ENCODE data around the gene LPCAT1.
"Not testable (repeated sequence)": the region's sequence is repeated elsewhere in the genome, so short reads cannot be mapped to it uniquely, and the experiment has no call there.

The LPCAT1 gene

DNA sequence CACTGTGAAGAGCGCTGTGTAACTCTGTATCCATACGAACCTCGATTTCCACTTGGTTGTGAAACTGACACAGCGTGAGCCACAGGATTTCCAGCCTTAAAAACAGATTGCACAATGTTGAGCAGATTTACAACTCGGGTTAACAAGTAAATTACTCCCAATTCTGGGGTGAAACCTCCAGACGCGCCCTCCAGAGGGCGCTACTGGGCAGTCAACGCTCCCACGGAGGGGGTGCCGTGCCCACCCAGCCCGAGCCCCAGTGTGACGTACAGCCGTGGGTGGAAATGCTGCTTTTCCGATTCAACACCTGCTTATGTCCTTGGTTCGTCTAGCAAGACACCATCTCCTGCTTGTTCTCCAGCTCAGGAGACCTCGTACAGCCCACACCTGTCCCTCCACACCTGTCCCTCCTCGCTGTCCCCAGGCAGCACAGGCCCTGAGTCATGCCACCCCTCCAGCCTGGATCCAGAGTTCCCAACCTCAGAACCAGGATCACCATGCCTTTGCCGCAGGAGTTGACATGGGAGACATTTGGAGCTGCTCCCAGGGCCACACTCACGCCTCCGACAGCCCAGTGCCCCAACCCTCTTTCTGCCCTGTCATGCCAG is 44.1 kb downstream of the LPCAT1 start:
- DNase-seq (ENCODE audit: low read depth in 2 of 2), result no peak

GRCh38 chr5:1479066-1479465 is 44.7 kb downstream of the LPCAT1 start:
- DNase-seq (ENCODE audit: low read depth in 2 of 2), result no peak

GRCh38 chr5:1478271-1479035 is 45.3 kb downstream of the LPCAT1 start:
- DNase-seq (ENCODE audit: low read depth in 2 of 2), result no peak

- no peak for DNase-seq (ENCODE audit: low read depth in 2 of 2)
These were observed 46.4 kb downstream of the LPCAT1 start for GRCh38 chr5:1477341-1477740.

DNA sequence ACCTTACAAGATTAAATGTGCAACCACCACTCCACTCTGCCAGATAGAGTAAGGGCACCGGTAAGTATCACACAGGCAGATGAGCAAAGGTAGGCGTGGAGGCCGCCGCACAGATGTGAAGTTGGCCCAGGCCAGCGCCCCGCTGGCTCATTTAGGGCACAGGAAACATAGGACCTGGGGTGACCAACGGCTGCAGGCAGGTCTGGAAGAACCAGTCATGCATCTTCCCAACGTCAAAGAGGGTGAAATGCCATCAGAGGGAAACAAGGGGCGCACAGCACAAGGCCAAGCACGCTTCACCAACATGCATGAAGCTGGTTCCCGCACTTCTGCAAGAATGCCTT is 46.8 kb downstream of the LPCAT1 start:
- DNase-seq (ENCODE audit: low read depth in 2 of 2), result no peak

- DNase-seq (ENCODE audit: low read depth in 2 of 2), result no peak
These were observed 47.4 kb downstream of the LPCAT1 start for GRCh38 chr5:1476181-1476966.

DNA sequence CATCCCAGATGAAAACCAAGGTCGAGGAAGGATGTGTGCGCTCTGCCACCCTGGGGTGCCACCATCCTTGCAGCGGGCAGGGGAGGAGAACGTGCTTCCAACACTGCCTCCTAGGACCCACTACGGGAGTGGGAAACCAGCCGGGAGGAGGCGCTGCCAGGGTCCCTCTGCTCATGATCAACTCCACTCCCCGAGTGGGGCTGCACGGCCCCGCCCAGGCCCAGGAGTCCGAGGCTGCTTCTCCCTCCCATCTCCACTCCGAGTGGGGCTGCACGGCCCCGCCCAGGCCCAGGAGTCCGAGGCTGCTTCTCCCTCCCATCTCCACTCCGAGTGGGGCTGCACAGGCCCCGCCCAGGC is 48.2 kb downstream of the LPCAT1 start:
- DNase-seq (ENCODE audit: low read depth in 2 of 2), result not testable (repeated sequence)

- DNase-seq (ENCODE audit: low read depth in 2 of 2), result no peak
These were observed 48.8 kb downstream of the LPCAT1 start for GRCh38 chr5:1474866-1475543.

DNA sequence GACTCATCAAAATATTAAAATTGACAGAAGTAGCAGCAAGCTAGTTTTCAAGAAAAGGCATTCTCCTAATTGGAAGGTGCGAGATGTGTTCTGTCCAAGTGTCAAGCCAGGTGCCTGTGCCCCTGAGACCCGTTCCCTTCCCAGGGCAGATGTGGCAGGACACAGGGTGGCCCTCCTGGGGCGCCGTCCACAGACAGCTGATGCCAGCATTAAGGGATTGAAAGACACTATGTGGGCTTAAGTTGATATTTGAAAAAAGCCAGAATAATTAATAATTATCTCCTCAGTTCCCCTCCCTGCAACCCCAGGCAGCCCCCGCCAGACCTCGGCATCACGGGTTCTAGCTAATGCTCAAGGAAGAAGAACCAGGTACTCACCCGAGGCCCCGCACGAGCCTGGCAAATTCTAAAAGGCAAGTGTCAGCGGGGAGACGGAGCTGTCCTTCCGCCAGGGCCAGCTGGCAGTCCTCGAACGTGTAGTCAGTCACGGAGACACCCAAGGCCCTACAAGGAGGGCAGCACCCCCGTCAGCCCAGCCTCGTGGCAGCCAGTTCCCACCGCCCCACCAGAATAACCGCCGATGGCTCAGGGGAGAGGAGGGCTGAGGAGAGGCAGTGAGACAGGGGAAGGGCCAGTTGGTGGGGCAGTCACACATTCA is 49.4 kb downstream of the LPCAT1 start:
- DNase-seq (ENCODE audit: low read depth in 2 of 2), result no peak

- DNase-seq (ENCODE audit: low read depth in 2 of 2), result no peak
These were observed 50.0 kb downstream of the LPCAT1 start for GRCh38 chr5:1473746-1474145.

GRCh38 chr5:1472964-1473628 is 50.7 kb downstream of the LPCAT1 start:
- no peak for DNase-seq (ENCODE audit: low read depth in 2 of 2)

- no peak for DNase-seq (ENCODE audit: low read depth in 2 of 2)
These were observed 51.5 kb downstream of the LPCAT1 start for GRCh38 chr5:1471997-1472963.

DNA sequence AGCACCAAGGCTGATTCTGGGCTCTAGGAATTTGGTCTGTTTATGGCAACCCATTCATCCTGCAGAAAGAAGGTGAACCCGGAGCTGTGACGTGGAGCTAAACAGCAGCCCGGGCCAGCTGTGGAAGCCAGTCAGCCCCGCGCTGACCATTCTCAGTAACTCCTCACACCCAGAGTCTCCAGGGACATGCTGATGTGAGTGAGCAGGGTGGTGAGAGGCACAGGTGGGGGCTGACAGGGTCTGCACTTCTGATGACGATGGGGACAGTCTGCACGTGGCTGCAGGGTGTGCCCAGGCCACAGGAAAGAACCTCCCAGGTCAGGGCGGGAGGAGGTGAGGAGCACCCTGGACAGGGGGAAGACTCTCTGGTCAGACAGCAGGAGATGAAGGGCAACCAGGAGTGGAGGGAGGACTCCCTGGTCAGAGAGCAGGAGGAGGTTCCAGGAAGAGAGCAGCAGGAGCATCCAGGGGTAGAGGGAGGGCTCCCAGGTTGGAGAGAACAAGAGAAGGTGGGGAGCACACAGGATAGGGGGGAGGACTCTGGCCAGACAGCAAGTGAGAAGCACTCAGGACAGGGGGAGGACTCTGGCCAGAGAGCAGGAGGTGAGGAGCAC is 52.4 kb downstream of the LPCAT1 start:
- no peak for DNase-seq (ENCODE audit: low read depth in 2 of 2)

GRCh38 chr5:1470762-1471211 is 53.0 kb downstream of the LPCAT1 start:
- DNase-seq (ENCODE audit: low read depth in 2 of 2), result no peak

- no peak for DNase-seq (ENCODE audit: low read depth in 2 of 2)
These were observed 54.9 kb downstream of the LPCAT1 start for GRCh38 chr5:1468629-1469527.

DNA sequence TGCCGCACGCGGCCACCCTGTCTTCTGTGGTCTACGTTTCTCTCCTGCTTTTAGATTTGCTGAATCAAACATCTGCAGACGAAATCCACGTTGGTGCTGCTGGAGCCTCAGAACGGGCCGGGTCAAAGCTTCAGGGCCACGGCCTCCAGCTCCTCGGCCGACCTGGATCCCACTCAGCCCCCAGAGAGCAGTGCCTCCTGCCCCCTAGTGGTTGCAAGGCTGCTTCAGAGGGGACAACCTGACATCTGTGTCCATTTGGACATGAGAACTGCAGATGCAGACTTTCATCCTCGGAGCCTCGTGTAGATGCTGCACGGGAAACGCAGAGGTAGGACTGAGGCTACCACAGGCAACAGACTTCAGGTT is 55.5 kb downstream of the LPCAT1 start:
- DNase-seq (ENCODE audit: low read depth in 2 of 2), result no peak

DNA sequence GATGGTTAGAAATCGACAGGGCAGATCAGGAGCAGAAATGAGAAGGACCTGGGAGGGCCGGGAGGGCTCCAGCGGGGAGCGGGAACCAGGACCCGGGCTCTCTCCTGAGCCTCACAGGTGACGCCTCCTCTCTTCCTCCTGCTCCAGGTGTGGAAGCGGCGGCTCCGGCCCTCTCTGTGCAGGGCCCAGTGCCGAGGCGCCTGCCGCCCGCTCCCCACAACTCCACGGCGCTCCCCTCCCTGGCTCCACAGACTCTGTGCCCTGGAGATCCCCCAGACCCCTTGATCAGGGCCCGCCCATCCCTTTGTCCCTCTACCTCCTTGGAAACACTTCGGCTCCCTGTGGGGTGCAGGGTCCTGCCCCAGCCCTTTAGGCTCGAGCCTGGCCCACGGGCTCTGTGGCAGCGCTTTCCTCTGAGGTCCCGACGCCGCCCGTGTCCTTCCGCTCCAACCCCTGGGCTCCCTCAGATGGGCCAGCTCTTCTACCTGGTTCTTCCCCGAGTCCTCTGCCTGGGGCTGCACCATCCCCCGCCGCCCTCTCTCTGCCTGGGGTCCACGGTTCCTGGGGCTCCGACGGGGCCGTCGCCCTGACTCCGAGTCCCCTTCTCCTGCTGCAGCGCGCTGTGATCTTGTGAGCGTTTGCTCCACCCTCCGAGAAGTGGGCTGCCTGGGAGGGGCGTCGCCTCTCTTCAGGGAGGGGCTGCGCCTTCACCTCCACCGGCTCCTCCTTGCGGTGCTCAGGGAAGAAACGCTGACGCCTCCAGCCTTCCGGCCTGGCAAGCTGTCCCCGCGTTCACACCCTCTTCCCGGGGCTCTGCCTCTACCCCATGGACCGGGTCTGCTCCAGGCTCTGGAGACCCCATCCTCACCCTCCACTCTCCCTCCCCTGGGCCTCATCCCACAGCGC is 56.2 kb downstream of the LPCAT1 start:
- no peak for DNase-seq (ENCODE audit: low read depth in 2 of 2)

Measured in activated CD4-positive, alpha-beta T cell treated with anti-CD3 and anti-CD28 coated beads for 24 hours (primary cell).